Stimulated activated CD8-positive, alpha-beta memory T cell treated with anti-CD3 and anti-CD28 coated beads, Interleukin-15, amount 100 ng/mL, for 48 hours (primary cell): ENCODE measurements around the gene NCBP2L.

Experiments
- DNase-seq, 2 donors: peaks; one replicate each; pipeline ENCODE4 v3.0.0-alpha.2; 2020; ENCODE audit warnings: low read depth in 2 of 2

NCBP2L gene

GRCh38 chrX:107777536-107777832 lies at the start of gene NCBP2L:
Gene NCBP2L (plus strand): TSS chrX:107777733. CDS start chrX:107794221, 16,488 bp downstream.
- DNase-seq = no peak

- no peak for DNase-seq
These were observed 49.0 kb upstream of the NCBP2L start for GRCh38 chrX:107728371-107729099.

- no peak for DNase-seq
These were observed 47.8 kb upstream of the NCBP2L start for GRCh38 chrX:107729558-107730297.

- no peak for DNase-seq
These were observed 47.3 kb upstream of the NCBP2L start for GRCh38 chrX:107730298-107730655.

GRCh38 chrX:107730991-107731766 lies 46.4 kb upstream of the NCBP2L start:
- DNase-seq = no peak

GRCh38 chrX:107731831-107732502 lies 45.6 kb upstream of the NCBP2L start:
- no peak for DNase-seq

GRCh38 chrX:107733686-107734085 lies 43.8 kb upstream of the NCBP2L start:
- no peak for DNase-seq

- no peak for DNase-seq
These were observed 42.9 kb upstream of the NCBP2L start for GRCh38 chrX:107734646-107735045.

GRCh38 chrX:107736781-107737531 lies 40.6 kb upstream of the NCBP2L start:
- DNase-seq = no peak

GRCh38 chrX:107738272-107738671 lies 39.3 kb upstream of the NCBP2L start:
- DNase-seq = no peak

- DNase-seq = no peak
These were observed 38.8 kb upstream of the NCBP2L start for GRCh38 chrX:107738768-107739167.

GRCh38 chrX:107739541-107739940 lies 38.0 kb upstream of the NCBP2L start:
- no peak for DNase-seq

GRCh38 chrX:107741404-107741790 lies 36.1 kb upstream of the NCBP2L start:
- DNase-seq = no peak

- no peak for DNase-seq
These were observed 34.8 kb upstream of the NCBP2L start for GRCh38 chrX:107742700-107743191.

GRCh38 chrX:107743995-107744394 lies 33.5 kb upstream of the NCBP2L start:
- DNase-seq = no peak

GRCh38 chrX:107744868-107745267 lies 32.7 kb upstream of the NCBP2L start:
- no peak for DNase-seq

GRCh38 chrX:107747596-107748161 lies 29.9 kb upstream of the NCBP2L start:
- DNase-seq = no peak

- DNase-seq = no peak
These were observed 29.0 kb upstream of the NCBP2L start for GRCh38 chrX:107748506-107748905.

- no peak for DNase-seq
These were observed 27.3 kb upstream of the NCBP2L start for GRCh38 chrX:107750263-107750662.

- no peak for DNase-seq
These were observed 26.6 kb upstream of the NCBP2L start for GRCh38 chrX:107750861-107751445.

- DNase-seq = no peak
These were observed 25.5 kb upstream of the NCBP2L start for GRCh38 chrX:107752043-107752442.
